ENCODE results near the gene MOSMO. TPM values are rescaled to one million over a fixed set of nuclear protein-coding genes. Genes with fewer than 3 reads are reported as not detected.

Gene MOSMO
- total and polyA plus RNA-seq, 2 of the 13 experiments (the other 11 are each of a cell fraction or from before 2014, with no cell fraction given) = 26.7 to 32.6 TPM

- no peak for TF ChIP-seq ETS1 (CRISPR knock-in tag; IDR thresholded peaks at IDR 0.05)
- 0 out of 2 replicates have a peak, but pooled peaks have one; percentile 46 for TF ChIP-seq ZFP37 (CRISPR knock-in tag; IDR thresholded peaks at IDR 0.05; ENCODE audit: borderline replicate concordance)
- no peak for TF ChIP-seq CENPBD1 (CRISPR knock-in tag; IDR thresholded peaks at IDR 0.05; ENCODE audit: borderline replicate concordance, low read depth)
- TF ChIP-seq ZNF484 (CRISPR knock-in tag; IDR thresholded peaks at IDR 0.05; ENCODE audit: borderline replicate concordance, low read depth) = no peak
- TF ChIP-seq SRSF1 (optimal IDR thresholded peaks at IDR 0.05; ENCODE audit: low read depth, low read length) = peak; percentile 64
- peak in 1 of 2 experiments; percentile 11; a peak in 1 of 4 replicates for TF ChIP-seq HMGXB4 (CRISPR knock-in tag; IDR thresholded peaks at IDR 0.05; ENCODE audit: borderline replicate concordance in 1 of 2, low read depth in 1 of 2)
- TF ChIP-seq JUNB (CRISPR knock-in tag; IDR thresholded peaks at IDR 0.05; ENCODE audit: borderline replicate concordance) = no peak
- peak; percentile 2; the same call in 1 of the 2 replicates for TF ChIP-seq YEATS4 (CRISPR knock-in tag; IDR thresholded peaks at IDR 0.05; ENCODE audit: borderline replicate concordance)
- no peak for TF ChIP-seq RFX5 (IDR thresholded peaks at IDR 0.05; ENCODE audit: low read depth, low read length)
- TF ChIP-seq SMAD1 (CRISPR knock-in tag; IDR thresholded peaks at IDR 0.05; ENCODE audit: borderline replicate concordance, low read depth) = 0 out of 2 replicates have a peak, but pooled peaks have one; percentile 1
- TF ChIP-seq MIXL1 (CRISPR knock-in tag; IDR thresholded peaks at IDR 0.05) = no peak
- TF ChIP-seq MBD4 (IDR thresholded peaks at IDR 0.05; ENCODE audit: borderline replicate concordance, low read length) = no peak
- TF ChIP-seq PRMT3 (CRISPR knock-in tag; IDR thresholded peaks at IDR 0.05; ENCODE audit: borderline replicate concordance, low read depth) = no peak
- 0 out of 2 replicates have a peak, but pooled peaks have one; percentile 24 for TF ChIP-seq SALL1 (CRISPR knock-in tag; IDR thresholded peaks at IDR 0.05)
- peak; percentile 86 for TF ChIP-seq ZBTB7A (CRISPR knock-in tag; IDR thresholded peaks at IDR 0.05)
- no peak for TF ChIP-seq ZBTB43 (CRISPR knock-in tag; conservative IDR thresholded peaks at IDR 0.05)
- no peak for TF ChIP-seq ZNF44 (CRISPR knock-in tag; IDR thresholded peaks at IDR 0.05)
- no peak for TF ChIP-seq SIN3A (IDR thresholded peaks at IDR 0.05; ENCODE audit: borderline replicate concordance, low read depth, low read length)
- TF ChIP-seq SMC3 (IDR thresholded peaks at IDR 0.05; ENCODE audit: low read length) = no peak
- TF ChIP-seq AGO2 (optimal IDR thresholded peaks at IDR 0.05; ENCODE audit: low read depth, low read length) = peak; percentile 64
- TF ChIP-seq SMARCE1 (IDR thresholded peaks at IDR 0.05; ENCODE audit: borderline replicate concordance) = no peak
- TF ChIP-seq ZNF788 (CRISPR knock-in tag; IDR thresholded peaks at IDR 0.05; ENCODE audit: borderline replicate concordance) = peak; percentile 4; the same call in 1 of the 2 replicates
- no peak for TF ChIP-seq ZBTB20 (CRISPR knock-in tag; IDR thresholded peaks at IDR 0.05; ENCODE audit: borderline replicate concordance, low read depth)
- peak; percentile 21; the same call in 1 of the 2 replicates for TF ChIP-seq ZNF552 (CRISPR knock-in tag; IDR thresholded peaks at IDR 0.05; ENCODE audit: borderline replicate concordance)
These were observed 526 bp downstream of the MOSMO start (continued) for GRCh38 chr16:22008215-22009059.

Measured in HepG2 (cell line).